Esophagus (tissue), 2 donors: ENCODE measurements around the gene MBP. TPM values are rescaled to one million over a fixed set of nuclear protein-coding genes. Genes with fewer than 3 reads are reported as not detected.
A peak's percentile ranks its signal among the peaks of the same experiment; 100 is the strongest.

ENCODE experiments used
- H3K27ac ChIP-seq, 2 donors: one replicate each; pipeline ENCODE4 v1.5.1; 2013; ENCODE audit warnings: low read depth in 2 of 2, mild to moderate bottlenecking in 2 of 2, inconsistent platforms in 1 of 2, low read length in 1 of 2, moderate library complexity in 1 of 2
- H3K27me3 ChIP-seq, 2 donors: one replicate each; pipeline ENCODE4 v1.6.1; 2013; ENCODE audit warnings: low read length in 2 of 2, control low read depth in 1 of 2, mild to moderate bottlenecking in 1 of 2; ENCODE audit not compliant: insufficient read depth in 2 of 2, control insufficient read depth in 1 of 2
- H3K36me3 ChIP-seq, 2 donors: one replicate each; pipeline ENCODE4 v1.6.1; 2013; ENCODE audit warnings: low read length in 1 of 2; ENCODE audit not compliant: control insufficient read depth in 2 of 2, insufficient read depth in 2 of 2
- H3K4me1 ChIP-seq, 2 donors: one replicate each; pipeline ENCODE4 v1.6.1; 2013; ENCODE audit warnings: low read length in 1 of 2; ENCODE audit not compliant: control insufficient read depth in 2 of 2, insufficient read depth in 2 of 2
- H3K4me3 ChIP-seq, 2 donors: one replicate each; pipeline ENCODE4 v1.5.1; 2013; ENCODE audit warnings: low read length in 2 of 2, mild to moderate bottlenecking in 2 of 2, low read depth in 1 of 2, moderate library complexity in 1 of 2
- H3K9me3 ChIP-seq, 2 donors: one replicate each; pipeline ENCODE4 v1.6.1; 2013; ENCODE audit warnings: mild to moderate bottlenecking in 2 of 2, low read depth in 1 of 2, low read length in 1 of 2, moderate library complexity in 1 of 2; ENCODE audit not compliant: control insufficient read depth in 2 of 2, insufficient read depth in 1 of 2
- WGBS, 2 donors: extraction: QIAGEN DNeasy Blood & Tissue Kit; methylation state at CpG; one replicate each; pipeline ENCODE4 v1.1.7; 2013; 5-methylcytosine and 5-hydroxymethylcytosine counted together
- polyA plus RNA-seq, 2 donors: library from polyadenylated mRNA; stranded (reverse); fragments of 200-250 nt; gene quantifications; one replicate each; pipeline ENCODE4 v1.2.3, GENCODE V29; 2013
- donor health status: healthy with polysubstance abuse.
- donor health status: Bipolar disorder and iron deficiency.

MBP gene
- polyA plus RNA-seq, 2 donors, result 9.7 to 10.8 TPM

GRCh38 chr18:77096936-77097886, 35.4 kb downstream of the MBP start:
- no peaks in the 10 kb centered on the region for H3K9me3 ChIP-seq
- H3K27ac ChIP-seq, result no peak overlapping the region
- H3K4me3 ChIP-seq, result no peak overlapping the region
- peaks cover 3 to 23% of the 10 kb centered on the region in 2 donors for H3K4me1 ChIP-seq
- 73 to 82% methylated on average over 11 of the region's 11 CpGs for WGBS, 2 donors
- no peaks in the 10 kb centered on the region for H3K27me3 ChIP-seq
- peaks cover 3 to 9% of the 10 kb centered on the region in 2 donors for H3K36me3 ChIP-seq

GRCh38 chr18:77095391-77096371, 36.9 kb downstream of the MBP start:
- Histone ChIP-seq H3K9me3 (no peaks in the 10 kb centered on the region), H3K27ac (peak overlapping the region in 1 of 2 donors; percentile 6), H3K27me3 (no peaks in the 10 kb centered on the region), H3K4me1 (peaks cover 3 to 10% of the 10 kb centered on the region in 2 donors), H3K4me3 (no peak overlapping the region), H3K36me3 (peaks cover 3 to 9% of the 10 kb centered on the region in 2 donors)
- WGBS, 2 donors, result 69 to 75% methylated on average over 13 of the region's 13 CpGs

GRCh38 chr18:77093586-77093985, 39.0 kb downstream of the MBP start:
- peaks cover 0 to 8% of the 10 kb centered on the region in 2 donors for H3K36me3 ChIP-seq
- 81 to 84% methylated on average over 12 of the region's 12 CpGs for WGBS, 2 donors
- H3K9me3 ChIP-seq, result no peaks in the 10 kb centered on the region
- peaks cover 3 to 9% of the 10 kb centered on the region in 2 donors for H3K4me1 ChIP-seq
- no peak overlapping the region for H3K4me3 ChIP-seq
- H3K27ac ChIP-seq, result no peak overlapping the region
- no peaks in the 10 kb centered on the region for H3K27me3 ChIP-seq

- H3K27ac ChIP-seq, result no peak overlapping the region
- no peaks in the 10 kb centered on the region for H3K27me3 ChIP-seq
- H3K4me1 ChIP-seq, result peaks cover 3 to 9% of the 10 kb centered on the region in 2 donors
- 91 to 92% methylated on average over 16 of the region's 16 CpGs for WGBS, 2 donors
- peaks cover 0 to 8% of the 10 kb centered on the region in 2 donors for H3K36me3 ChIP-seq
- no peaks in the 10 kb centered on the region for H3K9me3 ChIP-seq
- H3K4me3 ChIP-seq, result no peak overlapping the region
Observed at GRCh38 chr18:77093067-77093430, 39.5 kb downstream of the MBP start.

- Histone ChIP-seq H3K9me3 (no peaks in the 10 kb centered on the region), H3K4me1 (peaks cover 3 to 12% of the 10 kb centered on the region in 2 donors), H3K36me3 (peaks cover 0 to 8% of the 10 kb centered on the region in 2 donors), H3K27ac (no peak overlapping the region), H3K4me3 (no peak overlapping the region), H3K27me3 (no peaks in the 10 kb centered on the region)
- WGBS, 2 donors, result 89 to 92% methylated on average over 48 of the region's 48 CpGs
Observed at GRCh38 chr18:77092104-77093066, 40.2 kb downstream of the MBP start.

- Histone ChIP-seq H3K9me3 (no peaks in the 10 kb centered on the region), H3K27me3 (no peaks in the 10 kb centered on the region), H3K4me1 (peaks cover 3 to 12% of the 10 kb centered on the region in 2 donors), H3K4me3 (no peak overlapping the region), H3K36me3 (peaks cover 0 to 6% of the 10 kb centered on the region in 2 donors), H3K27ac (no peak overlapping the region)
- WGBS, 2 donors, result 89 to 91% methylated on average over 5 of the region's 5 CpGs
Observed at GRCh38 chr18:77091366-77091765, 41.2 kb downstream of the MBP start.

- 89 to 90% methylated on average over 18 of the region's 18 CpGs for WGBS, 2 donors
- peaks cover 0 to 6% of the 10 kb centered on the region in 2 donors for H3K36me3 ChIP-seq
- H3K9me3 ChIP-seq, result no peaks in the 10 kb centered on the region
- no peak overlapping the region for H3K4me3 ChIP-seq
- H3K4me1 ChIP-seq, result peaks cover 2 to 12% of the 10 kb centered on the region in 2 donors
- H3K27me3 ChIP-seq, result no peaks in the 10 kb centered on the region
- no peak overlapping the region for H3K27ac ChIP-seq
Observed at GRCh38 chr18:77090546-77091174, 41.9 kb downstream of the MBP start.

GRCh38 chr18:77089723-77090285, 42.8 kb downstream of the MBP start:
- Histone ChIP-seq H3K9me3 (no peaks in the 10 kb centered on the region), H3K36me3 (peaks cover 0 to 5% of the 10 kb centered on the region in 2 donors), H3K27ac (no peak overlapping the region), H3K4me1 (peaks cover 0 to 12% of the 10 kb centered on the region in 2 donors), H3K4me3 (no peak overlapping the region), H3K27me3 (no peaks in the 10 kb centered on the region)
- 78 to 81% methylated on average over 9 of the region's 9 CpGs for WGBS, 2 donors
